ENCODE results near the gene CDKAL1. TPM values are rescaled to one million over a fixed set of nuclear protein-coding genes. Genes with fewer than 3 reads are reported as not detected.

The CDKAL1 gene
- total and polyA plus RNA-seq, 4 donors, result 2.0 to 12.9 (median 6.7) TPM

GRCh38 chr6:20847904-20848303, 313.6 kb downstream of the CDKAL1 start:
- no peak for DNase-seq (ENCODE audit: low spot score)
- TF ChIP-seq ATF3 (IDR thresholded peaks at IDR 0.05) (no peak), RXRA (IDR thresholded peaks at IDR 0.05) (no peak), GABPA (IDR thresholded peaks at IDR 0.05 in 1 of 2, conservative IDR thresholded peaks at IDR 0.05 in 1 of 2) (no peak), TAF1 (conservative IDR thresholded peaks at IDR 0.05) (no peak), SP1 (IDR thresholded peaks at IDR 0.05) (peak; percentile 56), HNF4A (conservative IDR thresholded peaks at IDR 0.05) (peak; percentile 23 to 71), HNF4G (IDR thresholded peaks at IDR 0.05) (peak; percentile 35), FOXA1 (IDR thresholded peaks at IDR 0.05) (no peak), EGR1 (IDR thresholded peaks at IDR 0.05; ENCODE audit: low read depth in 2 of 2) (no peak), CTCF (IDR thresholded peaks at IDR 0.05; ENCODE audit: low read depth, low read length, missing input control) (no peak)
- 49% methylated on average over 3 of the region's 3 CpGs for WGBS

GRCh38 chr6:20850686-20851416, 316.6 kb downstream of the CDKAL1 start:
- Histone ChIP-seq H3K4me3 (ENCODE audit: low read depth in 1 of 3, low read length in 3 of 3) (no peak overlapping the region), H3K27me3 (ENCODE audit: control insufficient read depth in 4 of 4, insufficient read depth in 4 of 4, low read length in 3 of 4) (no peaks in the 10 kb centered on the region), H3K9me3 (ENCODE audit: control insufficient read depth in 4 of 4, low read length in 3 of 4) (no peaks in the 10 kb centered on the region), H3K4me1 (ENCODE audit: control insufficient read depth in 4 of 4, insufficient read depth in 4 of 4, low read length in 3 of 4) (peaks cover 0 to 4% (median under 1%) of the 10 kb centered on the region in 4 donors), H3K27ac (ENCODE audit: low read depth in 1 of 2, low read length in 2 of 2) (no peak overlapping the region), H3K9ac (ENCODE audit: low read depth in 1 of 2, low read length in 2 of 2) (no peak overlapping the region), H3K36me3 (ENCODE audit: control insufficient read depth in 4 of 4, insufficient read depth in 3 of 4, low read depth in 1 of 4, low read length in 3 of 4) (no peaks in the 10 kb centered on the region)
- DNase-seq (ENCODE audit: low spot score), result no peak
- WGBS, result 80% methylated on average over 2 of the region's 2 CpGs
- TF ChIP-seq JUND (IDR thresholded peaks at IDR 0.05), result no peak
- TF ChIP-seq NR2F2 (IDR thresholded peaks at IDR 0.05), result no peak
- TF ChIP-seq GABPA (IDR thresholded peaks at IDR 0.05 in 1 of 2, conservative IDR thresholded peaks at IDR 0.05 in 1 of 2), result no peak
- TF ChIP-seq ATF3 (IDR thresholded peaks at IDR 0.05), result no peak
- TF ChIP-seq CTCF (IDR thresholded peaks at IDR 0.05; ENCODE audit: low read depth, low read length, missing input control), result no peak
- no peak for TF ChIP-seq FOXA1 (IDR thresholded peaks at IDR 0.05)
- TF ChIP-seq REST (IDR thresholded peaks at IDR 0.05), result no peak

More at GRCh38 chr6:20847904-20848303, 313.6 kb downstream of the CDKAL1 start:
- no peaks in the 10 kb centered on the region for H3K9me3 ChIP-seq (ENCODE audit: control insufficient read depth in 4 of 4, low read length in 3 of 4)
- no peak overlapping the region for H3K27ac ChIP-seq (ENCODE audit: low read depth in 1 of 2, low read length in 2 of 2)
- H3K4me1 ChIP-seq (ENCODE audit: control insufficient read depth in 4 of 4, insufficient read depth in 4 of 4, low read length in 3 of 4), result peaks cover 0 to 4% (median 0%) of the 10 kb centered on the region in 4 donors
- no peak overlapping the region for H3K4me3 ChIP-seq (ENCODE audit: low read depth in 1 of 3, low read length in 3 of 3)
- H3K9ac ChIP-seq (ENCODE audit: low read depth in 1 of 2, low read length in 2 of 2), result no peak overlapping the region
- no peaks in the 10 kb centered on the region for H3K27me3 ChIP-seq (ENCODE audit: control insufficient read depth in 4 of 4, insufficient read depth in 4 of 4, low read length in 3 of 4)
- no peaks in the 10 kb centered on the region for H3K36me3 ChIP-seq (ENCODE audit: control insufficient read depth in 4 of 4, insufficient read depth in 3 of 4, low read depth in 1 of 4, low read length in 3 of 4)

Measured in liver (tissue), 9 donors.